ENCODE data around the gene SAMD11. TPM values are rescaled to one million over a fixed set of nuclear protein-coding genes. Genes with fewer than 3 reads are reported as not detected.

The SAMD11 gene
- total and polyA plus RNA-seq, 2 of the 13 experiments (the other 11 are each of a cell fraction or from before 2014, with no cell fraction given): 0.11 TPM; not detected in 1

DNA sequence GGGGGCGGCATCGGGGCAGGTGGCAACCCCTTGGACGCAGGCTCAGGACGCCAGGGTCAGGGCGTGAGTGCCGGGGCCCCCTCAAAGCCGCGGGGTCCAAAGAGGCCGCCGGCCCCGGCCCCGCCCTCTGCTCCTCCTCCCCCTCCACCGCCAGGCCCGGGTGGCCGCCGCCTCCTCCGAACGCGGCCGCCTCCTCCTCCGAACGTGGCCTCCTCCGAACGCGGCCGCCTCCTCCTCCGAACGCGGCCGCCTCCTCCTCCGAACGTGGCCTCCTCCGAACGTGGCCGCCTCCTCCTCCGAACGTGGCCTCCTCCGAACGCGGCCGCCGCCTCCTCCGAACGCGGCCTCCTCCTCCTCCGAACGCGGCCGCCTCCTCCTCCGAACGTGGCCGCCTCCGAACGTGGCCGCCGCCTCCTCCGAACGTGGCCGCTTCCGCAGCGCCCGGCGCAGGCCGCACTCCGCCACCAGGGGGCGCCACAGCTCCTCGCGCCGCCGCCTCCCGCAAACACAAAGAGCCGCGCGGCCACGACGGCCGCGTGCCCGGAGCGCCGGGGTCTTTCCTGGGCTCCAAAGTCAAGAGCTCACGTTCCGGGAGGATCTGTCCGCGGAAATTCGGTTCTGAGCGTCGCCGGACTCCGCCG is 19.3 kb upstream of the SAMD11 start (continued):
- TF ChIP-seq, protein P1, sequence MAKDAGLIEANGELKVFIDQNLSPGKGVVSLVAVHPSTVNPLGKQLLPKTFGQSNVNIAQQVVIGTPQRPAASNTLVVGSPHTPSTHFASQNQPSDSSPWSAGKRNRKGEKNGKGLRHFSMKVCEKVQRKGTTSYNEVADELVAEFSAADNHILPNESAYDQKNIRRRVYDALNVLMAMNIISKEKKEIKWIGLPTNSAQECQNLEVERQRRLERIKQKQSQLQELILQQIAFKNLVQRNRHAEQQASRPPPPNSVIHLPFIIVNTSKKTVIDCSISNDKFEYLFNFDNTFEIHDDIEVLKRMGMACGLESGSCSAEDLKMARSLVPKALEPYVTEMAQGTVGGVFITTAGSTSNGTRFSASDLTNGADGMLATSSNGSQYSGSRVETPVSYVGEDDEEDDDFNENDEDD (CRISPR knock-in tag; IDR thresholded peaks at IDR 0.05; ENCODE audit: borderline replicate concordance): peak; percentile 75; the same call in 1 of the 2 replicates
- no peak for TF ChIP-seq AGO2 (optimal IDR thresholded peaks at IDR 0.05; ENCODE audit: low read depth, low read length)
- TF ChIP-seq, protein P2, sequence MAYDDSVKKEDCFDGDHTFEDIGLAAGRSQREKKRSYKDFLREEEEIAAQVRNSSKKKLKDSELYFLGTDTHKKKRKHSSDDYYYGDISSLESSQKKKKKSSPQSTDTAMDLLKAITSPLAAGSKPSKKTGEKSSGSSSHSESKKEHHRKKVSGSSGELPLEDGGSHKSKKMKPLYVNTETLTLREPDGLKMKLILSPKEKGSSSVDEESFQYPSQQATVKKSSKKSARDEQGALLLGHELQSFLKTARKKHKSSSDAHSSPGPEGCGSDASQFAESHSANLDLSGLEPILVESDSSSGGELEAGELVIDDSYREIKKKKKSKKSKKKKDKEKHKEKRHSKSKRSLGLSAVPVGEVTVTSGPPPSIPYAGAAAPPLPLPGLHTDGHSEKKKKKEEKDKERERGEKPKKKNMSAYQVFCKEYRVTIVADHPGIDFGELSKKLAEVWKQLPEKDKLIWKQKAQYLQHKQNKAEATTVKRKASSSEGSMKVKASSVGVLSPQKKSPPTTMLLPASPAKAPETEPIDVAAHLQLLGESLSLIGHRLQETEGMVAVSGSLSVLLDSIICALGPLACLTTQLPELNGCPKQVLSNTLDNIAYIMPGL (CRISPR knock-in tag; IDR thresholded peaks at IDR 0.05; ENCODE audit: borderline replicate concordance in 1 of 2, low read depth in 1 of 2): peak; percentile 82 to 92
- no peak for TF ChIP-seq IRF2 (CRISPR knock-in tag; IDR thresholded peaks at IDR 0.05)
- TF ChIP-seq, protein P3, sequence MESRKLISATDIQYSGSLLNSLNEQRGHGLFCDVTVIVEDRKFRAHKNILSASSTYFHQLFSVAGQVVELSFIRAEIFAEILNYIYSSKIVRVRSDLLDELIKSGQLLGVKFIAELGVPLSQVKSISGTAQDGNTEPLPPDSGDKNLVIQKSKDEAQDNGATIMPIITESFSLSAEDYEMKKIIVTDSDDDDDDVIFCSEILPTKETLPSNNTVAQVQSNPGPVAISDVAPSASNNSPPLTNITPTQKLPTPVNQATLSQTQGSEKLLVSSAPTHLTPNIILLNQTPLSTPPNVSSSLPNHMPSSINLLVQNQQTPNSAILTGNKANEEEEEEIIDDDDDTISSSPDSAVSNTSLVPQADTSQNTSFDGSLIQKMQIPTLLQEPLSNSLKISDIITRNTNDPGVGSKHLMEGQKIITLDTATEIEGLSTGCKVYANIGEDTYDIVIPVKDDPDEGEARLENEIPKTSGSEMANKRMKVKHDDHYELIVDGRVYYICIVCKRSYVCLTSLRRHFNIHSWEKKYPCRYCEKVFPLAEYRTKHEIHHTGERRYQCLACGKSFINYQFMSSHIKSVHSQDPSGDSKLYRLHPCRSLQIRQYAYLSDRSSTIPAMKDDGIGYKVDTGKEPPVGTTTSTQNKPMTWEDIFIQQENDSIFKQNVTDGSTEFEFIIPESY (CRISPR knock-in tag; IDR thresholded peaks at IDR 0.05): peak; percentile 41; the same call in 1 of the 2 replicates
- peak; percentile 81 for TF ChIP-seq STAG1 (CRISPR knock-in tag; IDR thresholded peaks at IDR 0.05)
- TF ChIP-seq REXO4 (CRISPR knock-in tag; IDR thresholded peaks at IDR 0.05; ENCODE audit: borderline replicate concordance): 0 out of 2 replicates have a peak, but pooled peaks have one; percentile 52
- TF ChIP-seq ZNF326 (CRISPR knock-in tag; IDR thresholded peaks at IDR 0.05; ENCODE audit: borderline replicate concordance): no peak
- TF ChIP-seq, protein P4, sequence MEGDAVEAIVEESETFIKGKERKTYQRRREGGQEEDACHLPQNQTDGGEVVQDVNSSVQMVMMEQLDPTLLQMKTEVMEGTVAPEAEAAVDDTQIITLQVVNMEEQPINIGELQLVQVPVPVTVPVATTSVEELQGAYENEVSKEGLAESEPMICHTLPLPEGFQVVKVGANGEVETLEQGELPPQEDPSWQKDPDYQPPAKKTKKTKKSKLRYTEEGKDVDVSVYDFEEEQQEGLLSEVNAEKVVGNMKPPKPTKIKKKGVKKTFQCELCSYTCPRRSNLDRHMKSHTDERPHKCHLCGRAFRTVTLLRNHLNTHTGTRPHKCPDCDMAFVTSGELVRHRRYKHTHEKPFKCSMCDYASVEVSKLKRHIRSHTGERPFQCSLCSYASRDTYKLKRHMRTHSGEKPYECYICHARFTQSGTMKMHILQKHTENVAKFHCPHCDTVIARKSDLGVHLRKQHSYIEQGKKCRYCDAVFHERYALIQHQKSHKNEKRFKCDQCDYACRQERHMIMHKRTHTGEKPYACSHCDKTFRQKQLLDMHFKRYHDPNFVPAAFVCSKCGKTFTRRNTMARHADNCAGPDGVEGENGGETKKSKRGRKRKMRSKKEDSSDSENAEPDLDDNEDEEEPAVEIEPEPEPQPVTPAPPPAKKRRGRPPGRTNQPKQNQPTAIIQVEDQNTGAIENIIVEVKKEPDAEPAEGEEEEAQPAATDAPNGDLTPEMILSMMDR (CRISPR knock-in tag; IDR thresholded peaks at IDR 0.05): peak; percentile 85
- TF ChIP-seq KLF6 (CRISPR knock-in tag; IDR thresholded peaks at IDR 0.05): 0 out of 2 replicates have a peak, but pooled peaks have one; percentile 24
- TF ChIP-seq ZNF557 (CRISPR knock-in tag; IDR thresholded peaks at IDR 0.05): no peak
- no peak for TF ChIP-seq ZNF468 (CRISPR knock-in tag; IDR thresholded peaks at IDR 0.05)
- TF ChIP-seq REPIN1 (CRISPR knock-in tag; IDR thresholded peaks at IDR 0.05; ENCODE audit: borderline replicate concordance, low read depth): peak; percentile 74; the same call in 1 of the 2 replicates
- TF ChIP-seq, protein P5, sequence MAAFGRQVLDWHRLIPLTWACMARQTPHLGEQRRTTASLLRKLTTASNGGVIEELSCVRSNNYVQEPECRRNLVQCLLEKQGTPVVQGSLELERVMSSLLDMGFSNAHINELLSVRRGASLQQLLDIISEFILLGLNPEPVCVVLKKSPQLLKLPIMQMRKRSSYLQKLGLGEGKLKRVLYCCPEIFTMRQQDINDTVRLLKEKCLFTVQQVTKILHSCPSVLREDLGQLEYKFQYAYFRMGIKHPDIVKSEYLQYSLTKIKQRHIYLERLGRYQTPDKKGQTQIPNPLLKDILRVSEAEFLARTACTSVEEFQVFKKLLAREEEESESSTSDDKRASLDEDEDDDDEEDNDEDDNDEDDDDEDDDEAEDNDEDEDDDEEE (CRISPR knock-in tag; IDR thresholded peaks at IDR 0.05): 0 out of 2 replicates have a peak, but pooled peaks have one; percentile 43
- 0 out of 2 replicates have a peak, but pooled peaks have one; percentile 56 for TF ChIP-seq ARHGAP35 (CRISPR knock-in tag; IDR thresholded peaks at IDR 0.05; ENCODE audit: borderline replicate concordance)
- TF ChIP-seq ZNF20 (CRISPR knock-in tag; IDR thresholded peaks at IDR 0.05): no peak
- 0 out of 2 replicates have a peak, but pooled peaks have one; percentile 40 for TF ChIP-seq ZNF792 (CRISPR knock-in tag; IDR thresholded peaks at IDR 0.05)
- TF ChIP-seq ZMAT3 (CRISPR knock-in tag; conservative IDR thresholded peaks at IDR 0.05): peak; percentile 59; the same call in 1 of the 2 replicates
- TF ChIP-seq CHD4 (IDR thresholded peaks at IDR 0.05; ENCODE audit: borderline replicate concordance, low read length): no peak
- peak; percentile 58 for TF ChIP-seq ELF3 (CRISPR knock-in tag; IDR thresholded peaks at IDR 0.05)
- TF ChIP-seq ZNF564 (CRISPR knock-in tag; IDR thresholded peaks at IDR 0.05): peak; percentile 50; the same call in 1 of the 2 replicates
- no peak for TF ChIP-seq ZNF3 (CRISPR knock-in tag; IDR thresholded peaks at IDR 0.05)

Data from HepG2 (cell line).